Raji (cell line): Measurements from ENCODE around the gene DCAF6.

Source experiments
- POLR2A ChIP-seq: IDR thresholded peaks from 2 replicates; pipeline ENCODE4 v1.6.1; 2011; ENCODE audit warnings: low read depth, low read length, control low read depth; ENCODE audit not compliant: insufficient read depth

Gene DCAF6

DNA sequence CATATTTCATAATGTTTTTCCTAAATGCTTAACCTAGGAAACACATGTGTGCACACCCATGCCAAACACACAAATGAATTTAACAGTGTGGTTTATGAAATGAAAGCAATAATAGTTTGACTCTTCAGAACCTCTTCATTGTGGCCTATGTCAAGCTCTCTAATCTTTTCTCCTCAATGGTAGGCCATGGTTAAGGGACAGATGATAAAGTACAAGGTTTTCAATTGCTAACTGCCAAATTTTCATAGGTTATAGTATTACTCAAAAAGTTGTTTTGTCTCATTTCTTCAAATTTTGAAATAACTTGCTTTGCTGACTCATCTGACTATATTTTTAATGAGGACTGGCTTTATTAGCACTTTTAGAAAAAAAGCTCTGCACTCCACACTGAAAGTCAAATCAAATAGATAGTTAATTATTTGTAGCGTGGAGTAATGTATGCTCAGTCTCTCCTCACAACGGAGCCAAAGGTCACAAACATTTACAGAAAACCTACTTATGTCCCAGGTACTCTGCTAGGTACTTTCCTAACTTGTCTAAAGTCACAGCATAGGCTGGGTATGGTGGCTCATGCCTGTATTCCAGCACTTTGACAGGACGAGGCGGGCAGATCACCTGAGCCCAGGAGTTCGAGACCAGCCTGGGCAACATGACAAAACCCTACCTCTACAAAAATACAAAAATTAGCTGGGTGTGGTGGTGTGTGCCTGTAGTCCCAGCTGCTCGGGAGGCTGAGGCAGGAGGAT is 19.5 kb upstream of the DCAF6 start:
- TF ChIP-seq POLR2A: no peak

GRCh38 chr1:167922023-167922422 is 14.5 kb upstream of the DCAF6 start:
- no peak for TF ChIP-seq POLR2A

GRCh38 chr1:167922611-167923074 is 13.8 kb upstream of the DCAF6 start:
- no peak for TF ChIP-seq POLR2A

DNA sequence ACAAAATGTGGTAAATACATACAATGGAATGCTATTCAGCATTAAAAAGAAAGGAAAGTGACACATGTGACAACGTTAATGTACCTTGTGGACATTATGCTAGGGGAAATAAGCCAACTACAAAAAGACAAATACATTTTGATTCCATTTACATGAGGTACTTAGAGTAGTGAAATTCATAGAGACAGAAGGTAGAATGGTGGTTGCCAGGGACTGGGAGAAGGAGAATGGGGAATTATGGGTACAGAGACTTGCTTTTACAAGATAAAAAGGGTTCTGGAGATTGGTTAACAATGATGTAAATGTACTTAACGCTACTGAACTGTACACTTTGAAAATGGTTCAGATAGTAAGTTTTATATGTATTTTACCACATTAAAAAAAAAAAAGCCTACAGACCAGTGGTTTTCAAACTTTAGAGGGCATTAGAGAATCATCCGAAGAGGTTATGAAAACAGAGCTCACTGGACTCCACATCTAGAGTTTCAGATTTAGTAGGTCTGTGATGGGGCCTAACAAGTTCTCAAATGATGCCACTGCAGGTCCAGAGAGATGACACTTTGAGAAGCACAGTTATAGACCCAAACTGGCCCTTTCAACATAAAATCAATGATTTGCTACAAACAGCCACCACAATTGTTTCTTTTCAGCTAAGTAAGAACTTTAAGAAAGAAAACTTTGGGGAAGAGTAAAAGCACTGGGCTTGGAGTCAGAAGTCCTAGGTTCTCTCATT is 13.0 kb upstream of the DCAF6 start:
- TF ChIP-seq POLR2A: no peak

DNA sequence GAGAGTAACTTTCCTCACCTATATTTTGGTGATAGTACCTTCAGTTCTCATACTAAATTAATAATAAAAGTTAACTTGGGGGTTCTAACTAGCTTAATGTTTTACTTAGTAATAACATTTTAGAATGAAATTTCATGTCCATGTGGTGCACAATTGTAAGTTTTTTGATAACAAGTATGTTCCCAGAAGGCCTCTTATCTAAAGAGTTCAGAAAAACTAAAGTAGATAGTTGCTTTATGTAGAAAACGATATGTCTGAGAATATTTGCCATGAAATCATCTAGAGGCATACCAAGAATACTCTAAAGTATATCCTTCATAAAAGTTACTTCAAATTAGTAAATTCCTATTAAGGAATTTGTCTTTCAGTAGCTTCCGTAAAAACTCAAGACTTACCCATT is 12.4 kb upstream of the DCAF6 start:
- TF ChIP-seq POLR2A: no peak

DNA sequence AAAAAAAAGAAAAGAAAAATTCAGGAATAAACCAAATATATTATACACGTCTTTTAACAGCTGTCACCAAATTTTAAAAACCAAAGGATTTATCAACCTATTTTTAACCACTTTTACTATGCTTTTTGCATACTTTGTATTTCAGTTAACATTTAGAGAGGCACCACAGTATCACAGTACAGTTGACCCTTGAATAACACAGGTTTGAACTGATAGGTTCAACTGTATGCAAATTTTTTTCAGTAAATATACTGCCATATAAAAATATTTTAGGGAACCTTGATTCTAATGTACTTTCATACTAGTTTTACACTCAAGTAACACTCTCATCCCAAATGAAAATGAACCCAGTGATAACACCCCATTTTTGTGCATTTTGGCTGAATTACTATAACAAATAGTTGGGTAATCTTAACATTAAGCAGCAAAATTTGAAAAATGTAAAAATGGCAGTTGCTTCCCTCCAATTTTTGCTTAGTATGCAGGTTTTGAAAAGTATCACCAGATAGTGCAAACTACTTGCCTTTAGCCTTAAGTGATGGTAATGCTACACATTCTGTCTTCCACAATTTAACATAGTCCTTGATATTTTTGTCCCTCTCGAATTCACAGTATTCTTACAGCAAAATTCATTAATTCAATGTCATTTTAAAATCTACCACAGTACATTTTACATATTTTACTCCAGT is 11.8 kb upstream of the DCAF6 start:
- TF ChIP-seq POLR2A: no peak

DNA sequence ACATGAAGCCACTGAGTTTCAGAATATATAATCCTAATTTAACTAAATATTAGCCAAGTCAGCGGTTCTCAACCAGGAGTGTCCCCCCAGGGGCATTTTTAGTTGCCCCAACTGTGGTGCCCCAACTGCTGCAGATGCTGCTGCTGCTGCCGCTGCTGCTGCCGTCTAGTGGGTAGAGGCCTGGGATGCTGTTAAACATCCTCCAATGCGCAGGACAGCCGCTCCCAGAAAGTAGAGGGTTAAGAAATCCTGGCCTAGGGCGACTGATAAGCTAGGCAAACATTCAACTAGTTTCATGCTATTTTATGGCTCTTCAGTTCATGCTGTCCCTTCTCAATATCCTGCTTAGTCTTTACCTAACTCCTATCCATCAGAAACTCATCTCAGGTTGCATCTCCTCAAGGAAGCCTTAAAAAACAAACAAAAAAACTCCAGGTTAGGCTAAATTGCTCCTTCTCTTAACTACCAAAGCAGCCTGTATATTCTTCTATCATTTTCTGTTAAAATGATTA is 9.9 kb upstream of the DCAF6 start:
- TF ChIP-seq POLR2A: no peak

- no peak for TF ChIP-seq POLR2A
These were observed 9.3 kb upstream of the DCAF6 start for GRCh38 chr1:167927046-167927754.

GRCh38 chr1:167928457-167928852 is 8.0 kb upstream of the DCAF6 start:
- TF ChIP-seq POLR2A: no peak

DNA sequence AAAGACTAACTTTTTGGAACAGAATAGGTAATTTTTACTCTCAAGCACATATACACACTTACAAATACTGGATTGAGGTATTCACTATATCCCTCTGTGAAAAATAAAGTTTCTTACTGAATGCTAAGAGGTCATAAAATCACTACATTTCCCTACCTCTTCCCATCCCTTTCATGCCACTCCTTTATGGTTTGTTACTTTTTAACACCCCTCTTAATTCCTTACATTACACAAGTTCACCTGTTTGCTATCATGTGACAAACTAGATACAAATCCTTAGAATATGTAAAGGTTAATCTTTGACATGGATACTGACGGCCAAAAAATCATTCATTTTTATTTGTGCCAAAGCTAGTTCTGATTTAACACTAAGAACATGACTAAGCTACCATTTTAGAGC is 6.8 kb upstream of the DCAF6 start:
- no peak for TF ChIP-seq POLR2A

DNA sequence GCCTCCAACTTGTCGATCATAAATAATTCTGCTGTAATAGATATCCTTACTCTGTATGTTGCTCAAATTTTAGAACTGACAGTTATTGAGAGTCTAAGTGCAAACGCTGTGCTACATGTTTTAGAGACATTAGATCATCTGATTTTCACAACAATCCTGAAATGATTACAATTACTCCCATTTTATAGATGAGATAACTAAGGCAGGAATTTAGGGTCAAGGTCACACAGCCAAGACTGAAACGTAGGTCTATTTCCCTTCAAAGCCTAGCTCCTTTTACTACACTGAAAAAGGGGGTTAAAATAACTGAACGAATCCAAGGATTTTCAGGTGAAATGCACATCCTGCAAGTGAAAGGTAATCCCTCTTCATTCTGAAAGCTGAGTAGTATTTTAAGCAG is 2.7 kb upstream of the DCAF6 start:
- TF ChIP-seq POLR2A: no peak

- TF ChIP-seq POLR2A: no peak
These were observed 1.9 kb upstream of the DCAF6 start for GRCh38 chr1:167934426-167935215.

- TF ChIP-seq POLR2A: peak; percentile 93
These were observed 1.0 kb upstream of the DCAF6 start for GRCh38 chr1:167935216-167936067.
